Stimulated activated CD4-positive, alpha-beta T cell treated with anti-CD3 and anti-CD28 coated beads, Interleukin-4, amount 100 ng/mL, for 1 hour (primary cell): Measurements from ENCODE around the gene INO80C.

ENCODE experiments used
- DNase-seq: peaks from one replicate; pipeline ENCODE4 v3.0.0-alpha.2; 2020

The INO80C gene

GRCh38 chr18:35497370-35498197, at the start of gene INO80C:
Gene INO80C (minus strand): TSS chr18:35497960. CDS start chr18:35497874, 86 bp downstream.
- peak; percentile 93 for DNase-seq

GRCh38 chr18:35547008-35547605, 49.3 kb upstream of the INO80C start:
- no peak for DNase-seq

- DNase-seq = no peak
These were observed 44.6 kb upstream of the INO80C start for GRCh38 chr18:35542356-35542755.

GRCh38 chr18:35535297-35535696, 37.5 kb upstream of the INO80C start:
- no peak for DNase-seq

GRCh38 chr18:35533916-35534405, 36.2 kb upstream of the INO80C start:
- no peak for DNase-seq

- no peak for DNase-seq
These were observed 31.1 kb upstream of the INO80C start for GRCh38 chr18:35528749-35529274.

- no peak for DNase-seq
These were observed 28.8 kb upstream of the INO80C start for GRCh38 chr18:35526495-35527059.

GRCh38 chr18:35525795-35526494, 28.2 kb upstream of the INO80C start:
- DNase-seq = no peak

- DNase-seq = no peak
These were observed 26.5 kb upstream of the INO80C start for GRCh38 chr18:35524226-35524625.

- no peak for DNase-seq
These were observed 24.6 kb upstream of the INO80C start for GRCh38 chr18:35522130-35522959.

- DNase-seq = no peak
These were observed 23.4 kb upstream of the INO80C start for GRCh38 chr18:35521133-35521532.

GRCh38 chr18:35519148-35519899, 21.6 kb upstream of the INO80C start:
- DNase-seq = no peak

- no peak for DNase-seq
These were observed 20.0 kb upstream of the INO80C start for GRCh38 chr18:35517715-35518114.

- DNase-seq = no peak
These were observed 19.0 kb upstream of the INO80C start for GRCh38 chr18:35516789-35517188.

- DNase-seq = no peak
These were observed 18.6 kb upstream of the INO80C start for GRCh38 chr18:35516351-35516750.

- DNase-seq = no peak
These were observed 17.8 kb upstream of the INO80C start for GRCh38 chr18:35515460-35516130.

GRCh38 chr18:35514752-35515459, 17.1 kb upstream of the INO80C start:
- no peak for DNase-seq

GRCh38 chr18:35514283-35514682, 16.5 kb upstream of the INO80C start:
- DNase-seq = no peak

- DNase-seq = no peak
These were observed 15.6 kb upstream of the INO80C start for GRCh38 chr18:35513181-35513936.
